HEK293T (cell line): ENCODE results near the gene SLC35B4.

Experiments used
- CTCF ChIA-PET: fragments of 350-600 bp; formaldehyde crosslinking; extraction: SDS; loops from one replicate; lab custom pipeline; 2021; ENCODE audit warnings: antibody characterized with exemption, inconsistent platforms; lab: Yijun Ruan, JAX
- POLR2A ChIA-PET: fragments of 350-600 bp; formaldehyde crosslinking; extraction: SDS; loops from one replicate; lab custom pipeline; 2020; ENCODE audit warnings: antibody characterized with exemption, inconsistent platforms; lab: Yijun Ruan, JAX
- DNase-seq: peaks from one replicate; pipeline ENCODE4 v3.0.0; 2012; ENCODE audit warnings: mixed read lengths; ENCODE audit errors: extremely low spot score
- ARNT ChIP-seq: fragments of 450-650 bp; IDR thresholded peaks from 2 replicates; pipeline ENCODE4 v1.6.1; 2017; ENCODE audit warnings: mild to moderate bottlenecking
- BHLHE40 ChIP-seq: fragments of 450-650 bp; IDR thresholded peaks from 2 replicates; pipeline ENCODE4 v1.6.1; 2016; ENCODE audit warnings: mild to moderate bottlenecking, moderate library complexity, borderline replicate concordance
- CTBP1 ChIP-seq: fragments of 450-650 bp; IDR thresholded peaks from 2 replicates; pipeline ENCODE4 v1.6.1; 2016; ENCODE audit warnings: borderline replicate concordance
- ELF4 ChIP-seq: fragments of 450-650 bp; IDR thresholded peaks from 2 replicates; pipeline ENCODE4 v1.6.1; 2017; ENCODE audit warnings: antibody characterized with exemption
- FOXA1 ChIP-seq: fragments of 450-650 bp; IDR thresholded peaks from 2 replicates; pipeline ENCODE4 v1.6.1; 2016; ENCODE audit warnings: mild to moderate bottlenecking
- FOXK2 ChIP-seq: fragments of 450-650 bp; IDR thresholded peaks from 2 replicates; pipeline ENCODE4 v1.6.1; 2016; ENCODE audit warnings: mild to moderate bottlenecking
- FOXM1 ChIP-seq: fragments of 450-650 bp; IDR thresholded peaks from 2 replicates; pipeline ENCODE4 v1.6.1; 2017; ENCODE audit warnings: mild to moderate bottlenecking, borderline replicate concordance
- HDGF ChIP-seq: fragments of 450-650 bp; IDR thresholded peaks from 2 replicates; pipeline ENCODE4 v1.6.1; 2017; ENCODE audit warnings: antibody characterized with exemption, borderline replicate concordance
- L3MBTL2 ChIP-seq: fragments of 450-650 bp; conservative IDR thresholded peaks from 2 replicates; pipeline ENCODE4 v1.6.1; 2016; ENCODE audit warnings: mild to moderate bottlenecking
- LEF1 ChIP-seq: fragments of 450-650 bp; IDR thresholded peaks from 2 replicates; pipeline ENCODE4 v1.6.1; 2017; ENCODE audit warnings: mild to moderate bottlenecking, borderline replicate concordance
- NFRKB ChIP-seq: fragments of 450-650 bp; IDR thresholded peaks from 2 replicates; pipeline ENCODE4 v1.6.1; 2016; ENCODE audit warnings: mild to moderate bottlenecking, moderate library complexity
- SP1 ChIP-seq: fragments of 450-650 bp; IDR thresholded peaks from 2 replicates; pipeline ENCODE4 v1.6.1; 2017
- SUZ12 ChIP-seq: fragments of 450-650 bp; IDR thresholded peaks from 2 replicates; pipeline ENCODE4 v1.6.1; 2016; ENCODE audit warnings: mild to moderate bottlenecking
- TARDBP ChIP-seq: fragments of 450-650 bp; IDR thresholded peaks from 2 replicates; pipeline ENCODE4 v1.6.1; 2016
- ZNF384 ChIP-seq: fragments of 450-650 bp; IDR thresholded peaks from 2 replicates; pipeline ENCODE4 v1.6.1; 2016
- TF ChIP-seq, protein P1 (sequence below): fragments of 450-650 bp; IDR thresholded peaks from 2 replicates; pipeline ENCODE4 v1.6.1; 2016

The SLC35B4 gene

DNA sequence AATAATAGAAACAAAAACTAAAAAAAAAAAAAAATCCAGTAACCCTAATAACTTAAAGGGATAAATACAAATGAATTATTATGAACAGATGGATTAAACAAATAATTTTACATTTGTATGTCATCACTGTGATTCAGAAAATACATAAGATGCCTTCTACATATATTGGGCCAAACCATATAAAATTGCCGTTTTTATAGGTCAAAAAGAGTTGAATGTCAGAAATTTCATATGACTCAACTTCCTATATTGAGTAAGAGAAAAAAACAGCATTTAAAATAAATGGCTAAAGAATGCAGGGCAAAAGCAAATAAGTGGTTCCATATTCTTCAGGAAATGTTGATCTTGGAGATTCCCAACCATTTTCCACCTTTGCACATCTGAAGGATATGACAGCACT, 9.4 kb downstream of the SLC35B4 start:
- no peak for DNase-seq
- ChIA-PET CTCF (interaction anchor here (0.6 kb wide), 1 partner anchor 50 kb away, joined by 4 read pairs; no protein-coding TSS in a partner anchor), POLR2A (no interaction called here)
- no peak for TF ChIP-seq TARDBP
- no peak for TF ChIP-seq SP1
- TF ChIP-seq L3MBTL2 = no peak
- no peak for TF ChIP-seq ELF4
- no peak for TF ChIP-seq BHLHE40
- no peak for TF ChIP-seq LEF1
- TF ChIP-seq NFRKB = no peak
- no peak for TF ChIP-seq FOXA1
- TF ChIP-seq, protein P1, sequence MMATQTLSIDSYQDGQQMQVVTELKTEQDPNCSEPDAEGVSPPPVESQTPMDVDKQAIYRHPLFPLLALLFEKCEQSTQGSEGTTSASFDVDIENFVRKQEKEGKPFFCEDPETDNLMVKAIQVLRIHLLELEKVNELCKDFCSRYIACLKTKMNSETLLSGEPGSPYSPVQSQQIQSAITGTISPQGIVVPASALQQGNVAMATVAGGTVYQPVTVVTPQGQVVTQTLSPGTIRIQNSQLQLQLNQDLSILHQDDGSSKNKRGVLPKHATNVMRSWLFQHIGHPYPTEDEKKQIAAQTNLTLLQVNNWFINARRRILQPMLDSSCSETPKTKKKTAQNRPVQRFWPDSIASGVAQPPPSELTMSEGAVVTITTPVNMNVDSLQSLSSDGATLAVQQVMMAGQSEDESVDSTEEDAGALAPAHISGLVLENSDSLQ = no peak
- TF ChIP-seq FOXK2 = no peak
- TF ChIP-seq ZNF384 = no peak
- no peak for TF ChIP-seq FOXM1
- TF ChIP-seq SUZ12 = no peak
- no peak for TF ChIP-seq ARNT
- no peak for TF ChIP-seq CTBP1
- TF ChIP-seq HDGF = no peak

- no peak for DNase-seq
- ChIA-PET CTCF (no interaction called here), POLR2A (no interaction called here)
- TF ChIP-seq FOXK2 = no peak
- no peak for TF ChIP-seq CTBP1
- TF ChIP-seq SP1 = no peak
- no peak for TF ChIP-seq NFRKB
- TF ChIP-seq TARDBP = no peak
- no peak for TF ChIP-seq FOXA1
- no peak for TF ChIP-seq ZNF384
- TF ChIP-seq L3MBTL2 = no peak
- no peak for TF ChIP-seq HDGF
- TF ChIP-seq ELF4 = no peak
- TF ChIP-seq ARNT = no peak
- TF ChIP-seq FOXM1 = no peak
- TF ChIP-seq, protein P1 = no peak
- no peak for TF ChIP-seq LEF1
- TF ChIP-seq SUZ12 = no peak
- TF ChIP-seq BHLHE40 = no peak
Observed at GRCh38 chr7:134302120-134302519, 14.6 kb downstream of the SLC35B4 start.

GRCh38 chr7:134301592-134301991, 15.1 kb downstream of the SLC35B4 start:
- TF ChIP-seq SP1 (no peak), L3MBTL2 (no peak), SUZ12 (no peak), ZNF384 (no peak), FOXK2 (no peak), CTBP1 (no peak), FOXA1 (no peak), ELF4 (no peak)
- TF ChIP-seq, protein P1 = no peak
- CTCF ChIA-PET = no interaction called here
- POLR2A ChIA-PET = no interaction called here
- no peak for DNase-seq

- DNase-seq = no peak
- ChIA-PET CTCF (no interaction called here), POLR2A (no interaction called here)
- no peak for TF ChIP-seq FOXK2
- TF ChIP-seq BHLHE40 = no peak
- TF ChIP-seq FOXM1 = no peak
Observed at GRCh38 chr7:134300988-134301387, 15.7 kb downstream of the SLC35B4 start.

DNA sequence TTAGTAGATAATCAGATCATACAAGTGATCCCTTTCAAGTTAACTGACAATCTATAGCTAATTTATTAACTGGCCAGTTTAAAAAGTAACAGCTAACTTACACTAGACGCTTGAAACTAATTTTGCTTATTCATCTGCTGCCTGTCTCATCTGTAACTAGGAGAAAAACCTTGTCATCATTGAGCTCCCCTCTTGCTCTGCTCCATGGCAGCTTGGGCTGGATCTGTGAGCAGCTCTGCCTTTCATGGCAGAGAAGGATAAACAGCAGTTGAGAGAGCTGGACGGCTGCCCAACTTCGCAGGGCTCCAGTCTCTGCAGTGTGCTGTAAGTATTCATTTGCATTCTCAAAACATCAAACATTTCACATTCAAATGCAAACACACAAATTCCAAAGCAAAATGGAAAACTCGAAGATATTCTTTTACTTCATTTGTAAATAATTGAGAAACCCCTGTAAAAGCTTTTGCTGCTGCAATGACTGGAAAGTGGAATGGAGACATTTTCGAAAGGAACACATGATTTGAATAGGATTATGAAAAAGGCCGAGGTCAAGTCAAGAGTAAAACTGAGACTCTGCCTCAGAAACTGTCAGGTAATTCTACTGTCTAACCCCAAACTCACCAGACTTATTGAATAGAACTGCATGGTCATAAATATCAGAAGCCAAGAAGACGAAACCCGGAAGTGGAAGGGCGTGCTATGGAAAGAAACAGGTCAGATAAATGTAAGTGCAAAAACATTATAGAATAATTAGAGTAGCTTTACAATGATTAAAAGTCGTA, 17.6 kb downstream of the SLC35B4 start:
- ChIA-PET POLR2A (interaction anchor here (1.7 kb wide), 1 partner anchor 18 kb away, joined by 7 read pairs; the partner anchor contains the start of gene SLC35B4), CTCF (no interaction called here)

More for the DNA sequence above, 17.6 kb downstream of the SLC35B4 start:
- DNase-seq = no peak
- no peak for TF ChIP-seq TARDBP
- TF ChIP-seq NFRKB = no peak
- TF ChIP-seq L3MBTL2 = no peak
- TF ChIP-seq CTBP1 = no peak
- TF ChIP-seq, protein P1 = no peak
- TF ChIP-seq SP1 = no peak
- no peak for TF ChIP-seq FOXA1
- TF ChIP-seq ZNF384 = no peak
- no peak for TF ChIP-seq FOXK2
- TF ChIP-seq ELF4 = no peak
- TF ChIP-seq ARNT = no peak
- no peak for TF ChIP-seq BHLHE40
- TF ChIP-seq LEF1 = no peak
- TF ChIP-seq SUZ12 = no peak
- no peak for TF ChIP-seq HDGF
- TF ChIP-seq FOXM1 = no peak
